ENCODE data around the gene DYDC1.

DYDC1 gene

GRCh38 chr10:80356563-80356988 lies at the start of gene DYDC1, which contains the start of gene DYDC2:
Gene DYDC1, minus strand, starts transcription at chr10:80356755. Its CDS starts 4,154 bp downstream, at chr10:80352601.
Gene DYDC2, plus strand, starts transcription at chr10:80356781. Its CDS starts 5,663 bp downstream, at chr10:80362444.
- H3K9me3 ChIP-seq (ENCODE audit: severe bottlenecking) = no peaks in the 10 kb centered on the region
- H3K36me3 ChIP-seq = no peaks in the 10 kb centered on the region
- peak within 1 kb of the TSS; percentile 33; the same call in 1 of the 2 replicates for H3K27ac ChIP-seq
- TF ChIP-seq, protein P1, sequence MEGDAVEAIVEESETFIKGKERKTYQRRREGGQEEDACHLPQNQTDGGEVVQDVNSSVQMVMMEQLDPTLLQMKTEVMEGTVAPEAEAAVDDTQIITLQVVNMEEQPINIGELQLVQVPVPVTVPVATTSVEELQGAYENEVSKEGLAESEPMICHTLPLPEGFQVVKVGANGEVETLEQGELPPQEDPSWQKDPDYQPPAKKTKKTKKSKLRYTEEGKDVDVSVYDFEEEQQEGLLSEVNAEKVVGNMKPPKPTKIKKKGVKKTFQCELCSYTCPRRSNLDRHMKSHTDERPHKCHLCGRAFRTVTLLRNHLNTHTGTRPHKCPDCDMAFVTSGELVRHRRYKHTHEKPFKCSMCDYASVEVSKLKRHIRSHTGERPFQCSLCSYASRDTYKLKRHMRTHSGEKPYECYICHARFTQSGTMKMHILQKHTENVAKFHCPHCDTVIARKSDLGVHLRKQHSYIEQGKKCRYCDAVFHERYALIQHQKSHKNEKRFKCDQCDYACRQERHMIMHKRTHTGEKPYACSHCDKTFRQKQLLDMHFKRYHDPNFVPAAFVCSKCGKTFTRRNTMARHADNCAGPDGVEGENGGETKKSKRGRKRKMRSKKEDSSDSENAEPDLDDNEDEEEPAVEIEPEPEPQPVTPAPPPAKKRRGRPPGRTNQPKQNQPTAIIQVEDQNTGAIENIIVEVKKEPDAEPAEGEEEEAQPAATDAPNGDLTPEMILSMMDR (IDR thresholded peaks at IDR 0.05; ENCODE audit: low read depth, low read length) = no peak
- peak within 1 kb of the TSS; percentile 56 for H3K4me3 ChIP-seq (ENCODE audit: low read depth, low read length)
- H3K27me3 ChIP-seq (ENCODE audit: insufficient read depth, low read depth, severe bottlenecking) = no peaks in the 10 kb centered on the region
- peak; percentile 82 for DNase-seq

DNA sequence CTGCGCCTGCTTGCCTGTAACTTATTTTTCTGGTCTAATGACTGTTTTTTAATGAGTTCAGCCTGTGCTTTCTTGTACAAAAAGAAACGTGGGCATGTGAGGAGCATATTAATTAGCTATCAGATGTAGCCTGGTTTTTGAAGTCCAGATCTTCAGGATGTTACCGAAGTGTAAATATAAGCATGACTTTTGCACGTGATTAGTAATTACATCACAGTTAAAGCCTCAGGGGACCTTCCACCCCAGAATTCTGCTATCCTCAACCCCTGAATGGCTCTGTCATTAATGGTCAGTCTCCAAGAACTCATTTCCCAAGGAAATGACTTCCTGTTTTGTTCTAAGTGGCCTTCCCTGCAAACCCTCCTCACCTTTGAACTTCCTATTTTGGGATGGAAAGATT lies 49.6 kb upstream of the DYDC1 start:
- Histone ChIP-seq H3K27me3 (ENCODE audit: insufficient read depth, low read depth, severe bottlenecking) (no peaks in the 10 kb centered on the region), H3K27ac (peak overlapping the region; percentile 38), H3K4me3 (ENCODE audit: low read depth, low read length) (no peak overlapping the region), H3K36me3 (peaks cover 17% of the 10 kb centered on the region), H3K9me3 (ENCODE audit: severe bottlenecking) (no peaks in the 10 kb centered on the region)
- TF ChIP-seq, protein P1 (IDR thresholded peaks at IDR 0.05; ENCODE audit: low read depth, low read length) = no peak
- no peak for DNase-seq

- H3K9me3 ChIP-seq (ENCODE audit: severe bottlenecking) = no peaks in the 10 kb centered on the region
- no peaks in the 10 kb centered on the region for H3K27me3 ChIP-seq (ENCODE audit: insufficient read depth, low read depth, severe bottlenecking)
- peak overlapping the region; percentile 38 for H3K27ac ChIP-seq
- H3K36me3 ChIP-seq = peaks cover 17% of the 10 kb centered on the region
- H3K4me3 ChIP-seq (ENCODE audit: low read depth, low read length) = no peak overlapping the region
- DNase-seq = peak; percentile 71
- TF ChIP-seq, protein P1 (IDR thresholded peaks at IDR 0.05; ENCODE audit: low read depth, low read length) = no peak
Measured at GRCh38 chr10:80405626-80406025, 49.1 kb upstream of the DYDC1 start.

DNA sequence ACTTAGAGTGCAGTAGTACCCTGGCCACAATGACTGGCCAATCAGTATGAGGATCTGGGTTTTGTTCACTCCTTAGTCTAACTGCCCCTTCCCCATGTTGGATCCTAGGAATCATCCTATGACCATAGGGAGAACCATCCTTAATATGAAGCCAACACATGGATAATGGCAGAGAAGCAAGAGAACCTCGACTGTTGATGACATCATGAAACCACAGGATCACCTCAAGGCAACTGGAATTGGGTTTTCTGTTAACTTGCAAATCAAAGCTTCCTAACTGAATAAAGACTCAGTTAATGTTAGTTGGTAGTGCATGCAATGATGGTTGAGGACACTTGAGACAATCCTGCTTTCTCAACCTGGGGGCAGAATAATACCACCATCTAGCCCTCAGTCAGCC lies 48.5 kb upstream of the DYDC1 start:
- Histone ChIP-seq H3K9me3 (ENCODE audit: severe bottlenecking) (no peaks in the 10 kb centered on the region), H3K27ac (peak overlapping the region; percentile 8; the same call in 1 of the 2 replicates), H3K4me3 (ENCODE audit: low read depth, low read length) (no peak overlapping the region), H3K36me3 (peaks cover 14% of the 10 kb centered on the region), H3K27me3 (ENCODE audit: insufficient read depth, low read depth, severe bottlenecking) (no peaks in the 10 kb centered on the region)
- TF ChIP-seq, protein P1 (IDR thresholded peaks at IDR 0.05; ENCODE audit: low read depth, low read length) = no peak
- DNase-seq = no peak

DNA sequence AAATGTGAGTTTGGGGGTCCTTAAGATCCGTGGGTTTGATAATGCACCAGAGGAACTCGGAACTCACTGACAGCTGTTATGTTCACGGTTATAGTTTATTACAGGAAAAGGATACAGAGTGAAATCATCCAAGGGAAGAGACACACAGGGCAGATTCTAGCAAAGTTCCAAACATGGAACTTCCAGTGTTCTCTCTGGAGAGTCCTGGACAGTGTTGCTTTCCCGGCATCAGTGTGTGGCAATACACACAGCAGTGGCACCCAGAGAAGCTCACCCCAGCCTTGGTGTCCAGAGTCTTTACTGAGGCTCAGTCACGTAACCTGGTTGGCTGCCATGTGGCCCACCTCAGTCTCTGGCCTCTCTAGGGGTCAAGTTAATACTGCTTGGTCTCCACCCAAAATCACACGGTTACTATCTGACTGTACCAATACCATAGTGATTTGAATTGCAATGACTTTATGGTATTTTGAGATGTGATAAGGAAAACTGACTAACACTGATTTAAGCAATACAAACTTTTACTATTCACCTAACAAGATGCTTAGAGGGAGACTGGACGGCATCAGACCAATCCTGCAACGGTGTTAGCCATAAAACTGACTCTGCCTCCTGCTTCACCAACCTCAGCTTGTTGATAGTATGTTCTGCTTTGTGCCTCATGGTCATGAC lies 43.7 kb upstream of the DYDC1 start:
- H3K9me3 ChIP-seq (ENCODE audit: severe bottlenecking) = no peaks in the 10 kb centered on the region
- H3K36me3 ChIP-seq = no peaks in the 10 kb centered on the region
- no peaks in the 10 kb centered on the region for H3K27me3 ChIP-seq (ENCODE audit: insufficient read depth, low read depth, severe bottlenecking)
- no peak overlapping the region for H3K4me3 ChIP-seq (ENCODE audit: low read depth, low read length)
- TF ChIP-seq, protein P1 (IDR thresholded peaks at IDR 0.05; ENCODE audit: low read depth, low read length) = no peak
- no peak overlapping the region for H3K27ac ChIP-seq
- no peak for DNase-seq

Measured in WERI-Rb-1 (cell line).